ENCODE results near the gene FAM53B. TPM values are rescaled to one million over a fixed set of nuclear protein-coding genes. Genes with fewer than 3 reads are reported as not detected.

Gene FAM53B
- total and polyA plus RNA-seq, 7 donors, result 9.6 to 36.6 (median 34.2) TPM

DNA sequence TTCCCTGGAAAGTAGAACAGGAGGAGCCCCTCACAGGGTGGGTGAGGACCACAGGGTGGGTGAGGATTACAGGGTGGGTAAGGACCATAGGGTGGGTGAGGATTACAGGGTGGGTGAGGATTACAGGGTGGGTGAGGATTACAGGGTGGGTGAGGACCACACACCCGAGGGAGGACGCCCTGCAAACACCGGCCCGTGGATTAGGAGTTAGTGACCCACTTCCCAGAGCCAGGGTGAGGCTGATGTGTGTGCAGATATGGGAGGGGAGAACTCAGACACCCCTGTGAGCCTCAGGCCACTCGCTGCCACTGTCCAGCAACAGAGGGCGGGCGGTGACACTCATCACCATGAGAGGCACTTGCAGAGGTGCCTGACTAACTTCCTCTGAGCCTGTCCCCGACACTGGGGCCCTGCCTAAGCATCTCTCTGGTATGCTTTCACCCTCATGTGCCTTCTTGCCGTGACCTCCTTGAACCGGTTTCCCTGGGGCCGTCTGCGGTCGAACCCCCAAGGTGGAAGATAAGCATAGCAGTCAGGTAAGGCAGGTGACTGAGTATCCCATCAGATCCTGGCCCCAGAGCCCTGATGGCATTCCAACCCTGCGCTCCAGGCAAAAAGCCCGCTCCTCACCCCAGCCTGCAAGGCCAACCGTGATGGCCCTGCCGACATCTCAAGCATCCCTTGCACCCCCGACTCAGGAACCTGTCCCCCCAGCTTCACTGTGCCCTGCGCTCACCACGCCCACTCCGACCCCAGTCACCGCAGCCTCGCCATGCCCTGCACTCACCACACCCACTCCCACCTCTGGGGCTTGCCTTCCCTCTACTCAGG, 74.1 kb downstream of the FAM53B start:
- Histone ChIP-seq H3K27me3 (no peaks in the 10 kb centered on the region), H3K4me1 (peaks cover 0 to 56% (median 40%) of the 10 kb centered on the region in 4 donors), H3K36me3 (peaks cover 0 to 6% (median 0%) of the 10 kb centered on the region in 4 donors), H3K9me3 (no peaks in the 10 kb centered on the region), H3K4me3 (no peak overlapping the region), H3K27ac (no peak overlapping the region)
- WGBS, 2 donors, result 93 to 94% methylated on average over 23 of the region's 23 CpGs
- TF ChIP-seq, protein P1, sequence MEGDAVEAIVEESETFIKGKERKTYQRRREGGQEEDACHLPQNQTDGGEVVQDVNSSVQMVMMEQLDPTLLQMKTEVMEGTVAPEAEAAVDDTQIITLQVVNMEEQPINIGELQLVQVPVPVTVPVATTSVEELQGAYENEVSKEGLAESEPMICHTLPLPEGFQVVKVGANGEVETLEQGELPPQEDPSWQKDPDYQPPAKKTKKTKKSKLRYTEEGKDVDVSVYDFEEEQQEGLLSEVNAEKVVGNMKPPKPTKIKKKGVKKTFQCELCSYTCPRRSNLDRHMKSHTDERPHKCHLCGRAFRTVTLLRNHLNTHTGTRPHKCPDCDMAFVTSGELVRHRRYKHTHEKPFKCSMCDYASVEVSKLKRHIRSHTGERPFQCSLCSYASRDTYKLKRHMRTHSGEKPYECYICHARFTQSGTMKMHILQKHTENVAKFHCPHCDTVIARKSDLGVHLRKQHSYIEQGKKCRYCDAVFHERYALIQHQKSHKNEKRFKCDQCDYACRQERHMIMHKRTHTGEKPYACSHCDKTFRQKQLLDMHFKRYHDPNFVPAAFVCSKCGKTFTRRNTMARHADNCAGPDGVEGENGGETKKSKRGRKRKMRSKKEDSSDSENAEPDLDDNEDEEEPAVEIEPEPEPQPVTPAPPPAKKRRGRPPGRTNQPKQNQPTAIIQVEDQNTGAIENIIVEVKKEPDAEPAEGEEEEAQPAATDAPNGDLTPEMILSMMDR (IDR thresholded peaks at IDR 0.05), result no peak
- no peak for TF ChIP-seq POLR2AphosphoS5 (IDR thresholded peaks at IDR 0.05)
- no peak for TF ChIP-seq EP300 (IDR thresholded peaks at IDR 0.05)
- no peak for TF ChIP-seq POLR2A (IDR thresholded peaks at IDR 0.05)
- no peak for DNase-seq
- intact Hi-C loops (cut with DNase I), result no loop called here

DNA sequence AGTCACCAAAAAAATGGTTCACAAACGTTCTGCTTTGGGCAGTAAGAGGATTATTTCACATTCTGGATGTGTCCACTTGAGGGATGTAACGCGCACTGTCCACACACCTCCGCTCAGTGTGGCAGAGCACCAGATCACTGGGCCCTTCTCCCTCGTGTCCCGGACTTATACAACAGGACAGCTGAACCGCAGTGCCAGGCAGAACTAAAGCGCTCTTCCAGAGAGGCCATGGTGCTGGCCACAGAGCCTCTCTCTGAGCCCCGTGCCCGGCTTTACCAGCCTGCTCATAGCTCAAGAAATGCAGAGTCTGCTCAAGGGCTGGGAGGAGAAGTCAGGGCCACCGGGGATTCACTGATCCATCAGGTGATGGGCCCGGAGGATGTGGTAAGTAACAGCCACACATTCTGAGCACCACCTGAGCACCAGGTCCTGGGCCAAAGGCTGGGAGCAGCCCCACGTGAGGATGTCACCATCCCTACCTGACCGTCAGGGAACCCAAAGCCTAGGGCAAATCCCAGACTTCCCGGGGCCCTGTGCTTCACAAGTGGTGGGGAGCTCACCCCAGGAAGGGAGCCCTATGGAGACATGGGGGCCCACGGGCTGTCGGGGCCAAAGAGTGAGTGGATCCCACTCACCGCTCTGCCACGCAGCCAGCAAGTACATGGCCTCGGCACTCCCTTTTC, 74.9 kb downstream of the FAM53B start:
- 92 to 93% methylated on average over 20 of the region's 20 CpGs for WGBS, 2 donors
- TF ChIP-seq POLR2A (IDR thresholded peaks at IDR 0.05), result no peak
- no peak for TF ChIP-seq POLR2AphosphoS5 (IDR thresholded peaks at IDR 0.05)
- TF ChIP-seq EP300 (IDR thresholded peaks at IDR 0.05), result no peak
- TF ChIP-seq, protein P1 (IDR thresholded peaks at IDR 0.05), result no peak
- H3K36me3 ChIP-seq, result peaks cover 0 to 6% (median 0%) of the 10 kb centered on the region in 4 donors
- H3K9me3 ChIP-seq, result no peaks in the 10 kb centered on the region
- DNase-seq, result no peak
- H3K4me3 ChIP-seq, result no peak overlapping the region
- H3K27ac ChIP-seq, result no peak overlapping the region
- no peaks in the 10 kb centered on the region for H3K27me3 ChIP-seq
- intact Hi-C loops (cut with DNase I), result no loop called here
- peaks cover 0 to 50% (median 34%) of the 10 kb centered on the region in 4 donors for H3K4me1 ChIP-seq

DNA sequence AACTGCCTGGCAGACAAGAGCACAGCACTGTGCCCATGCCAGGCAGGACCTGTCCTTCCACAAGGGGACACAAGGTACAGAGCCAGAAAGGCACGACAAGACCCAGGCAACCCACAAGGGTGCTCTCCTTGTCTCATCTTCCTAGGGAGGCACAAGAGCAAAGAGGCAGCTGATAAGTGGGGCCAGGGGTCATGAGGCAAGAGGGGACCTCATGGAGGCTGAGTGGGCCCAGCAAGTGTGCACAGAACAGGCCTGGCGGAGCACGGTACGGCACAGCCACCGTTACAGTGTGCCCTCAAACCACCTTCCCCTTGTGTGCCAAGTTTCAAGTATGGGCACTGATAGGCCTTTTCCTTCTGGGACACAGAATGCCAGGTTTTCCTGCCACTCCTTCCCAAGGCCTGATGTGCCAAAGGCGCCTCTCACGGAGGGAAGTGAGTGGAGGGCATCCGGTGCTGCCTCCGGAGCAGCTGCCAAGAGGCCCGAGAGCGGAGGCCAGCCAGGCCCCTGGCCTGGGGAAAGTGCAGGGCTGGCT, 75.6 kb downstream of the FAM53B start:
- intact Hi-C loops (cut with DNase I), result no loop called here
- DNase-seq, result no peak
- Histone ChIP-seq H3K4me1 (peaks cover 0 to 50% (median 32%) of the 10 kb centered on the region in 4 donors), H3K27ac (no peak overlapping the region), H3K27me3 (no peaks in the 10 kb centered on the region), H3K36me3 (peaks cover 0 to 10% (median 0%) of the 10 kb centered on the region in 4 donors), H3K4me3 (no peak overlapping the region), H3K9me3 (no peaks in the 10 kb centered on the region)
- 85 to 92% methylated on average over 11 of the region's 11 CpGs for WGBS, 2 donors
- TF ChIP-seq EP300 (IDR thresholded peaks at IDR 0.05) (no peak), POLR2A (IDR thresholded peaks at IDR 0.05) (no peak), POLR2AphosphoS5 (IDR thresholded peaks at IDR 0.05) (no peak)
- TF ChIP-seq, protein P1 (IDR thresholded peaks at IDR 0.05), result no peak

DNA sequence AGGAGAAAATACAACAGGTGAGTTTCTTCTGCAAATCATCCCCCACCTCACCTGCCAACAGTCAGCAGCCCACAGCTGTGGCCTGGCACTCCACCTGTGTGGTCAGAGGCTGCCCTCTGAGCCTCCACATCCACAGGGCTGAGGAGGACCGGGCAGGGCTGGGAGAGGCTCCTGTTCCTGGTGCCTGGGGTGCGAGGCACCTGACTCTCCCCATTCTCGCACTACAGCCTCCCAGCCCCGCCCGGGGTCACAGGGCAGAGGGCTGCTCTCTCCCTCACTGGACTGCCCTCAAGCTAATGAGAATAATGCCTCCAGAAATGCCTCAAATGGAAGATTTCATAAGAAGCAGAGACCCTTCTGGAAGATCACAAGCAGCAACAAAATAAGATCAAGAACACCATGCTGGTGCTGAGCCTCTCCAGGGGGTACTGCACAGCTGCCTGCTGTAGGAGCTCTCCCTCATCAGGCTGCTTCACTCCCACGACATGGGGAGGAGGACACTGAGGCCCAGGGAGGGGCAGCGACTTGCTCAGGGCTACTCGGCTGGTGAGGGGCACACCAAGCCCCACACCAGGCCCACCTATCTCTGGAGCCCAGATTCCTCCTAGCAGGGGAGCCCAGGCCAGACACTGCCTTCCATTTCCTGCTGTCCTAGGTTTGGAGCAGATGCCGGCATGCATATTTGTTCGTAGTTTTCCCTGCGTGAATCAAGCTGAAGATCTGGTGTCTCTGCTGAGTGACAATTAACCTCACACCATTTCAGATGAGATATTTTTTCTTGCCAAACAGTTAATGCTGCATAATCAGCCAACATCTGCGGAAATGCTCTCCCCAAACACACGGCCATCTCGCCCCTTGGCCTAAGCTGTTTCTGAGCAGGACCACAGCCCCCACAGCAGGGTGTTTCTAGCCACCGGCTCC, 76.5 kb downstream of the FAM53B start:
- no peaks in the 10 kb centered on the region for H3K27me3 ChIP-seq

More for the DNA sequence above, 76.5 kb downstream of the FAM53B start:
- H3K27ac ChIP-seq, result no peak overlapping the region
- no peak overlapping the region for H3K4me3 ChIP-seq
- intact Hi-C loops (cut with DNase I), result no loop called here
- no peak for DNase-seq
- peaks cover 0 to 14% (median 2%) of the 10 kb centered on the region in 4 donors for H3K36me3 ChIP-seq
- peaks cover 0 to 48% (median 28%) of the 10 kb centered on the region in 4 donors for H3K4me1 ChIP-seq
- WGBS, 2 donors, result 63 to 80% methylated on average over 15 of the region's 15 CpGs
- TF ChIP-seq POLR2A (IDR thresholded peaks at IDR 0.05) (no peak), POLR2AphosphoS5 (IDR thresholded peaks at IDR 0.05) (no peak), EP300 (IDR thresholded peaks at IDR 0.05) (no peak)
- TF ChIP-seq, protein P1 (IDR thresholded peaks at IDR 0.05), result no peak
- no peaks in the 10 kb centered on the region for H3K9me3 ChIP-seq
